ENCODE measurements around the gene JAK2. TPM values are rescaled to one million over a fixed set of nuclear protein-coding genes. Genes with fewer than 3 reads are reported as not detected.

Gene JAK2
- total and polyA plus RNA-seq, 10 of the 15 experiments (the other 5 are each of a cell fraction or from before 2014, with no cell fraction given), result 4.1 to 22.9 (median 13.7) TPM

DNA sequence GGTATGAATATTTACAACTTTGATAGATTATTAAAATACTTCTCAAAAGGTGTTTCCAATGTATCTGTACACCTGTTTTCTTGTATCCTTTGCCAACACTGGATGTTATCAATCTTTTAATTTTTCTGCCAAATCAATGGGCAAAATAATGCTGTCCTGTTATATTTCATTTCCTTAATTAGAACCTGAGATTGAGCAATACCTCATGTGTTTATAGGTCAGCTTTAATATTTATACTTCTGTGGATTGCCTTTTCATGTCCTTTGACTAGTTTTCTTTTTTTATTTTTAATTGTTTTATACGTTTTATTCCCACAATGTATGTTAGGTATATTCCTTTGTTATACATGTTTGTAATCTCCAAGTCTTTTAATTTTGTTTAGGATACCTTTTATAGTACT lies 77.6 kb downstream of the JAK2 start (continued):
- TF ChIP-seq KDM1A (IDR thresholded peaks at IDR 0.05; ENCODE audit: borderline replicate concordance) (no peak), SPI1 (IDR thresholded peaks at IDR 0.05; ENCODE audit: borderline replicate concordance, insufficient read depth, low read depth, low read length) (no peak), TBL1XR1 (IDR thresholded peaks at IDR 0.05; ENCODE audit: low read depth, low read length) (no peak), ZNF274 (IDR thresholded peaks at IDR 0.05; ENCODE audit: insufficient read depth, insufficient read length) (no peak), YBX1 (IDR thresholded peaks at IDR 0.05) (no peak), STAT3 (IDR thresholded peaks at IDR 0.05; ENCODE audit: low read depth, low read length) (no peak)

DNA sequence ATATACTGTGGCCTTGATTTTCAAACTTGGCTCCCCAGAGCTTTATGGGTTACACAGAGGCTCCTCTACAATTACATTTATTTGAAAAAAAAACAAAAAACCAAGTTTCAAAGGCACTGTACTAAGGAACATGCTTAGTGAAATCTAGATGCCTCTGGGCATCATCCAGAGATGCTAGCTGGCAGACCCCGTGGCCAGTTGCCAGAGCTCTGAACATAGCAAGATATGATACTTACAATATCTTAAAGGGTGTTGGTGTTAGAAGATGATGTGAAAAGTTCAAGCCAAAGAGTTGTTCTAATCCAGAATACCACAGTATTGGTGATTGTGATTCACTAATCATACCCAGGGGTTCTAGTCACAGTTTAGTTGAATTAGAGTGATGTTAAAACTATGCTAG lies 87.8 kb downstream of the JAK2 start:
- no peak for ATAC-seq
- Histone ChIP-seq H3K4me3 (no peak overlapping the region), H3K9me3 (replicated peaks; ENCODE audit: control insufficient read depth, insufficient read depth, low read length) (no peaks in the 10 kb centered on the region), H4K20me1 (ENCODE audit: control insufficient read depth, insufficient read depth) (no peaks in the 10 kb centered on the region), H2AFZ (ENCODE audit: control insufficient read depth, low read depth, low read length) (no peak overlapping the region), H3K36me3 (ENCODE audit: control insufficient read depth in 2 of 2, insufficient read depth in 2 of 2, low read length in 1 of 2) (peaks cover 0 to 15% of the 10 kb centered on the region in 2 experiments; a peak in 1 of 4 replicates), H3K4me1 (ENCODE audit: control insufficient read depth, insufficient read depth, low read length) (peaks cover 5% of the 10 kb centered on the region; the same call in 1 of the 2 replicates), H3K9ac (ENCODE audit: control insufficient read depth, insufficient read depth, low read length) (no peak overlapping the region), H3K27me3 (replicated peaks in 1 of 2; ENCODE audit: control insufficient read depth in 2 of 2, insufficient read depth in 2 of 2, low read length in 1 of 2) (no peaks in the 10 kb centered on the region), H3K27ac (ENCODE audit: control insufficient read depth, insufficient read depth) (no peak overlapping the region), H3K79me2 (ENCODE audit: control insufficient read depth, insufficient read depth, low read length) (no peaks in the 10 kb centered on the region), H3K4me2 (ENCODE audit: control insufficient read depth, insufficient read depth) (no peak overlapping the region)
- DNase-seq (ENCODE audit: low read depth, low spot score), result no peak
- intact Hi-C loops (cut with micrococcal nuclease; ENCODE audit: unreplicated experiment), result loop anchor here (5.0 to 10.0 kb wide), 2 partner anchors 318 to 354 kb away; no protein-coding TSS in a partner anchor
- no TSS peak for BruUV-seq (replicated peaks)
- RAD21 ChIA-PET (ENCODE audit: unreplicated experiment), result interaction anchor here (1.0 to 1.6 kb wide), 3 partner anchors 351 to 369 kb away, joined by 3 to 6 read pairs (median 4); no protein-coding TSS in a partner anchor
- FAIRE-seq, result no peak
- WGBS (ENCODE audit: insufficient coverage, insufficient replicate concordance, low lambda C conversion rate, missing lambda C conversion rate), result 100% methylated on average over 1 of the region's 1 CpG
- CTCF ChIA-PET, result interaction anchor here (1.2 to 1.4 kb wide), 2 partner anchors 367 to 369 kb away, joined by 3 to 4 read pairs; no protein-coding TSS in a partner anchor
- POLR2A ChIA-PET, result no interaction called here
- SMC1A ChIA-PET (ENCODE audit: uncharacterized antibody, unreplicated experiment), result interaction anchor here (1.5 kb wide), 1 partner anchor 516 kb away, joined by 4 read pairs; no protein-coding TSS in a partner anchor
- TF ChIP-seq PRDM15 (CRISPR knock-in tag; IDR thresholded peaks at IDR 0.05), result no peak
- TF ChIP-seq SREBF1 (IDR thresholded peaks at IDR 0.05; ENCODE audit: low read length), result no peak
- no peak for TF ChIP-seq CBX5 (IDR thresholded peaks at IDR 0.05; ENCODE audit: low read depth)
- no peak for TF ChIP-seq SMC3 (IDR thresholded peaks at IDR 0.05; ENCODE audit: borderline replicate concordance, low read length)
- TF ChIP-seq HCFC1 (IDR thresholded peaks at IDR 0.05; ENCODE audit: low read length), result no peak
- TF ChIP-seq MYB (IDR thresholded peaks at IDR 0.05; ENCODE audit: borderline replicate concordance, low read depth, low read length), result no peak
- no peak for TF ChIP-seq CBFB (IDR thresholded peaks at IDR 0.05; ENCODE audit: low read depth)
- no peak for TF ChIP-seq POLR2AphosphoS5 (IDR thresholded peaks at IDR 0.05; ENCODE audit: low read length)
- in situ Hi-C loops (cut with MboI), result loop anchor here (5.0 kb wide), 2 partner anchors 354 to 529 kb away; no protein-coding TSS in a partner anchor
